Middle frontal gyrus (tissue), 1 donor: ENCODE results near the gene ZFP64.
"Not testable (repeated sequence)": the region's sequence is repeated elsewhere in the genome, so short reads cannot be mapped to it uniquely, and the experiment has no call there.

ENCODE experiments used
- DNase-seq: peaks from one replicate; pipeline ENCODE4 v3.0.0-alpha.2; 2015; ENCODE audit warnings: low spot score; ENCODE audit errors: extremely low spot score

Gene ZFP64

DNA sequence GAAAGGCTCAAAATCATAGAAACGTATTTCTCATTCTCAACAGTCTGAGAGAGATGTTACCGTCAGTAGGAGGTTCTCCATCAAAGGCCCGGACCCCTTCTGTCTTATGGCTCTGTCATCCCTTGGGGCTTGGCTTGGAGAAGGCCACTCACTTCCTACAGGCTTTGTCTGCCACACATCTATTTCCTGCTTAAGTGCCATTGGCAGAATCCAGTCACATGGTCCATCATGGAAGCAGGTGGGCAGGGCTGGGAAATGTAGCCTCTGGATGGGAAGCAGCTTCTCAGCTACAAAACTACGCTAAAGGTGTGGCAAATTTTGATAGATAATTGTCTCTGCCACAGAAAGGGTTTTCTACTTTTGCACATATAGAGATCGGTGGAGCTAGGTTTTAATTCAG, 12.6 kb upstream of the ZFP64 start:
- DNase-seq: no peak

GRCh38 chr20:52201395-52201794, 9.8 kb upstream of the ZFP64 start:
- no peak for DNase-seq

DNA sequence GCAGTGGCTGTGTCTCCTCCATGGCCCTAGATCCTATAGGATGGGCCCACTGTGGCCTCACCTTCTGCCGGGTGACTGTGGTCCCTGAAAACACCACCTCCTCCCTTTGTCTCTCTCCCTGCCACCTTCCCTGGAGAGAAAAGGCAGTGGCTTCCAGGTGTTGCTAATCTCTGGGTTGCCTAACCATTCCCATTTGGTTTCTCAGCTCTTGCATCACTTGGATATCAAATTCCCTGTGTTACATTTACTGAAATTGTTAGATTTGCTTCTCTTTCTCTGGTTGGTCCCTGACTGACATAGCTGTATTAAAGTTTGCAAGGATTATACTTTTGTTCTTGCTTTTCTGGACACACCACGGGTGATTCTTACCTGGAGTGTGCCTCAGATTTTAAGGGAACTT, 9.3 kb upstream of the ZFP64 start:
- DNase-seq: no peak

DNA sequence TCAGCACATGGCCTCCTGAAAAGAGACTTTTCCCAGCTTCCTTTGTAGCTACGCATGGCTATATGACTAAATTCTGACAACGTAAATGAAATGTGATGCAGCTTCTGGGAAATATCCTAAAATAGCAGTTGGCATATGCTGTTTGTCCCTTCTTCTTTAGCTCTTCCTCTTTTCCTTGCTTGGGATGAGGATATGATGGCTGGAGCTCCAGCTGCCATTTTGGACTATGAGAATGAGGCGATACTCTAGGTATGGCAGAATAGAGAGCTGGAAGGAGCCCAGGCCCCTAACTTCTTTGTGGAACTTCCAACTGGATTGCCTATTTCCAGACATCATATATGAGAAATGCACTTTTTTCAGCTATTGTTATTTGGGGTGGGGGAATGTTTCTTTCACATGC, 5.3 kb upstream of the ZFP64 start:
- DNase-seq: no peak

DNA sequence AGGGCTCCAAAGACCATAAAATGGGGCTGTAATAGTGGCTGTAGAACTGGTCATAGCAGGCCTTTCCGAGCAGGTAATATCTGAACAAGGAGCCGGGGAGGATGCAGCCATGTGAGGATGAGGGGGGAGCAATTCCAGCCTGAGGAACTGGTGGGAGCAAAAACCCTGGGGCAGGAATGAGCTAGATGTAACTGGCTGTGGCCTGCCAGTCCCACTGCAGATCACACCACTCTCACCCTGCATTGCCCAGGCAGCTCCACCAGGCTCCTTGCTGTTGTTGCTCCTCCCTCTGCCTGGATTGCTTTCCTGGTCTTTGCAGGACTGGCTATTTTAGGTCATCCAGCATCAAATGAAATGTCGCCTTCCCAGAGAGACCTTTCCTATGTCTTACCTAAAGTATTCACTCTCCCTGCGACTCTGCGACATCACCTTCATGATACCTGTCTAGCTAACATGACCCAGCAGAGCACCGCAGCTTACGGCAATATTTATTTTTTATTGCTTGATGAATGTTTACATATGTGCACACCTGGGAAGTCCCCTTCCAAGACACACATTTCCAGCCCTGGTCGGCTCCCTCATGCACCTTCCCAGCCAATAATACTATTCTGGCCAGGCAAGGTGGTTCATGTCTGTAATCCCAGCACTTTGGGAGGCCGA, 2.4 kb upstream of the ZFP64 start:
- DNase-seq: no peak

- no peak for DNase-seq
These were observed 1.6 kb upstream of the ZFP64 start for GRCh38 chr20:52193133-52193532.

- DNase-seq: not testable (repeated sequence)
These were observed 1.1 kb upstream of the ZFP64 start for GRCh38 chr20:52192719-52193007.

GRCh38 chr20:52191916-52192718, 538 bp upstream of the ZFP64 start:
- DNase-seq: no peak

- DNase-seq: no peak
These were observed 995 bp downstream of the ZFP64 start for GRCh38 chr20:52190437-52191131.

GRCh38 chr20:52181766-52182165, 9.8 kb downstream of the ZFP64 start:
- no peak for DNase-seq

GRCh38 chr20:52180180-52180840, 11.3 kb downstream of the ZFP64 start:
- no peak for DNase-seq

DNA sequence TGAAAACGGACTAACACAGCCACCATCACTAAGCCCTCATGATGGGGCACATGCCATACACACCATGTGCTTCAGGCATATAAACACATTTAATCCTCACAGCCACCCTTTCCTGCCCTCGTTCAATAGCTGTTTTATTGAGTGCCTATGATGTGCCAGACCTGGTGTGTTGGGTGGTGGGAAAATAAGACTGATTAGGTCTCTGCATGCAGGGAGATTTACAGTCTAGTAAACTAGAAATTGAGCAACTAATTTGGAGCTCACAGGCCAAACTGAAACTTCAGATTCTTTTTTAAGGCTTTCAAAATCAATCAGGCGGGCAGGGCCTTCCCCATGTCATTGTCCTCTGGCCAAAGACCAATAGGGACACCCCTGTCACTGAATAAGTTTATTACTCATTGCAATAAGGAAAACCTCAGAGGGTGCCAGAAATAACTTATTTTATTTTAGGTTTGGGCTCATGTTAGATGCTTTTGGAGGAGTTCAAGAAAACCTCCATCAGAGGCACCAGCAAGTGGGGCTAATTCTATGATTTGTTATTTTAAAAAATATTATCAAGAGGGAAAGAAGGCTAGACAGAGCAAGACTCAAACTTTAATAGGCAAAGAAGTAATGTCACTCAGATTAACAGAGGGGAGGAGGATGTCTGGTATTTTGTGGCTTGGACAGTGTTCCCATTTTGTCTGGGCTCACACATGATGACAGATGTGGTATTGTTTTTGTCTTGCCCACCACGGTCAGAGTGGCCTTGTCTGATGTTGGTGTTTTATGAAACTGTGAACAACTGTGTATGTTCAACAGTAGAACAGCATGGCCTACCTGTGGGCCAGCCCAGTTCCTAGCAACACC, 12.0 kb downstream of the ZFP64 start:
- no peak for DNase-seq

- no peak for DNase-seq
These were observed 12.9 kb downstream of the ZFP64 start for GRCh38 chr20:52178691-52179090.

DNA sequence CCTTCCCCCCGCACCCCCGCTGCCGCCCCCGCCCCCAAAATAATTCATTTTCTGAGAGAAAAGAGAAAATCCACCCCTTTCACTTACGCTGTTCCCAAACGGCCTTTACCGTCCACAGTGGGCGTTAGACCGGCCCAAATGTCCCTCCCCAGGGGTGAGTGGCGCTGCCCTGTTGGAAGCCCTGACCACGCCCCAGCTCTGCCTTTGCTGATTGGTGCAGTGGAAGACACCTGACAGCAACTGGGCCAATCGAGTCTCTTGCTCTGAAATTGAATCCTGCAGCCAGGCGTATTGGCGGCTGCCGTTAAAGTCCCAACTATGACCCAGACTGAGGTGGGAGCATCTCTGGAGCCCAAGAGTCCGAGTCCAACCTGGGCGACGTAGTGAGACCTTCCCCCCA, 15.7 kb downstream of the ZFP64 start:
- DNase-seq: no peak

DNA sequence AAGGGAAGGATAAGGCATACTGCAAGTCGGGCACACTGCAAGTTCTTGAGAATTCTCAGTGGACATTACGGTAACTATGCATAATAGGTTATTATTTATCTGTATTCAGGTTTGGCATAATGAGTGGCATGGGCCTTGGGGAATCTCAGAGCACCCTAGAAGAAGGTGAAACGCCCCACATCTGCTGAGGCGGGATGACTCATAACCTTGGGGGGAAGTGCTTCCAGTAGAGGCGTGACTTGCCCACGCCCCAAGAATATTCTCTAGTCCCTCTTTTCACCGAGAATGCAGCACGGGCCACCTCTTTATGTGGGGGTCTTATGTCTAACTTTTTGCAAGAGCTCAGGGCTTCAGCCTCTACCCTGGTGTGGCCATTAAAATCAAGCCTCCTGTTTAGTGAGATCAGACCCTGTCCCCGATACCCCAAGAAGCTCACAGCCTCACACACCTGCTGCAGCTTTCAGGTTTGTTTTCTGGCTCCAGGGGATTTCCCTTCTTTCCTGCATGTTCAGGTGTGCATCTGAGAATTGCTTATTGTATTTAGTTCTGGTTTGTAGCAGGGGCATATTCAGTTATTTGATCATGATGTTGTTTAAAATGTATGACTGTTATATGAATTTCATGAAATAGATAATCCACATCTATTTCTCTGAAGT, 19.1 kb downstream of the ZFP64 start:
- DNase-seq: no peak

- no peak for DNase-seq
These were observed 20.6 kb downstream of the ZFP64 start for GRCh38 chr20:52171025-52171424.

DNA sequence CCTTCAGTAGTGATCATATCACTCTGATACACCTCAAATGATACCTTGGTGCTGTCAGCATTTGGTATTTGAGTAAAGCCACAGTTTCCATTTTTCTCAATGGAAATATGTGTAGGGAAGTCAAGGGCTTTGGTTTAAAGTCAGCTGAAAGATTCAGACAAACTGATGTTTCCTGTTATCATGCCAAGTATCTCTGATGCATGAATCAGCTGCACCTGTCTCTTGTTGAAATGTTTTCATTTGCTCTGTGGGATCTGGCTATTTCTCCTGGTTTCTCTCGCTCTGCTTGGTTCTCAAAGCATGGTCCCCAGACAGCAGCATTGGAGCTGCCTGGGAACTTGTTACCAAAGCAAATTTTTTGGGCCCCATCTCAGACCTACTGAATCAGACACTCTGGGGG, 23.5 kb downstream of the ZFP64 start:
- no peak for DNase-seq

GRCh38 chr20:52167232-52167840, 24.2 kb downstream of the ZFP64 start:
- no peak for DNase-seq

DNA sequence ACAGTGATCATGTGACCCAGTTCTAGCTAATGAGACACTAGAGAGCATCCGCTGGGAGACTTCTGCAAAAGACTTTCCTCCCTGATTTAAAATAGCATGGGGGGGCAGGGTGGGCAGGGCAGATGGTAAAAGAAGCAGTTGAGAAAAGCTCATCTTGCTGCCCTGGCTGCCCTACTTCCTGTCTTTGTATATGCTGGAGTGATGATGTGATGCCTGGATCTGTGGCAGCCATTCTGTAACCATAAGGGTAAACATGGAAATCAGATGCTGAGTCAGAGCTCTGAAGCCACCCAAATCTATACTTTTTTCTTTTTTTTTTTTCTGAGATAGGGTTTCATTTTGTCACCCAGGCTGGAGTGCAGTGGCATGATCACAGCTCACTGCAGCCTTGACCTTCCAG, 25.4 kb downstream of the ZFP64 start:
- DNase-seq: no peak

DNA sequence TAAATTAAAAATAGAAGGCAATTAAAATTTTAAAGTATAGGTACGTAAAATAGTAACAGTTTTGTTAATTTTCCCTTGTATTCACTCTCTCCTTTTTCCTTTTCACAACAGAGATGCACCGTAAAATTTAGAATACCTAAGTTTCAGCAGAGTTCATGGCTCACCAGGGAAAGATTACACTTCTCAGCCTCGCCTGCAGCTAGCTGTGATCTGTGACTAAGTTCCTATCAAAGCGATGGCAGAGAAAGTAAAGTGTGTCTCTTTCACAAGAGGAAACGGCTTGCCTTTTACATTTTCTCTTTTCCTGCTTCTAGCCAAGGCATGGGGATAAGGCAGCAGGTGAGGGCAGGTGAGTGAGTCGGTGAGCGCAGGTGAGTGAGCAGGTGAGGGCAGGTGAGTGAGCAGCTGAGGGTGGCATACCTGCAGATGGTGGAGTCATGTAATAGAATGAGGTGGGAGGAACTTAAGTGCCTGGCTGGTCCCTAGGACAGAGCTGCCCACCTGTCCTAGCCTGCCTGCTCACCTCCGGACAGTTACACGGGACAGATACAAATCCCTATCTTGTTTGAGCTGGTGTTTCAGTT, 30.9 kb downstream of the ZFP64 start:
- no peak for DNase-seq
